GM12892 (cell line): ENCODE data around the gene CCND1.

Experiments used
- POLR2A ChIP-seq: IDR thresholded peaks from 2 replicates; pipeline ENCODE4 v1.6.1; 2011; ENCODE audit warnings: low read depth, low read length, control low read depth
- POLR2AphosphoS5 ChIP-seq: IDR thresholded peaks from 2 replicates; pipeline ENCODE4 v1.6.1; 2011; ENCODE audit warnings: low read depth, low read length, control low read depth

GRCh38 chr11:69625476-69625875 is 15.5 kb upstream of the CCND1 start:
- TF ChIP-seq POLR2AphosphoS5 = no peak
- TF ChIP-seq POLR2A = no peak
